ENCODE results near the gene DPPA4.

DPPA4 gene

GRCh38 chr3:109325657-109326056, 11.7 kb downstream of the DPPA4 start:
- DNase-seq (ENCODE audit: extremely low read depth, low read depth) = no peak

GRCh38 chr3:109325109-109325508, 12.2 kb downstream of the DPPA4 start:
- no peak for DNase-seq (ENCODE audit: extremely low read depth, low read depth)
- no peak for TF ChIP-seq CTCF (IDR thresholded peaks at IDR 0.05; ENCODE audit: low read depth, low read length)

More at GRCh38 chr3:109325657-109326056, 11.7 kb downstream of the DPPA4 start:
- no peak for TF ChIP-seq CTCF (IDR thresholded peaks at IDR 0.05; ENCODE audit: low read depth, low read length)

- no peak for DNase-seq (ENCODE audit: extremely low read depth, low read depth)
- TF ChIP-seq CTCF (IDR thresholded peaks at IDR 0.05; ENCODE audit: low read depth, low read length) = no peak
Measured at GRCh38 chr3:109316162-109316730, 21.1 kb downstream of the DPPA4 start, which contains the start of gene DPPA2. DPPA2 (minus strand) TSS chr3:109316517; CDS start chr3:109314542, 1,975 bp downstream.

GRCh38 chr3:109313061-109313460, 24.3 kb downstream of the DPPA4 start:
- no peak for TF ChIP-seq CTCF (IDR thresholded peaks at IDR 0.05; ENCODE audit: low read depth, low read length)
- DNase-seq (ENCODE audit: extremely low read depth, low read depth) = no peak

- DNase-seq (ENCODE audit: extremely low read depth, low read depth) = no peak
- no peak for TF ChIP-seq CTCF (IDR thresholded peaks at IDR 0.05; ENCODE audit: low read depth, low read length)
Measured at GRCh38 chr3:109297496-109297895, 39.9 kb downstream of the DPPA4 start.

GRCh38 chr3:109284071-109284470, 53.3 kb downstream of the DPPA4 start:
- no peak for DNase-seq (ENCODE audit: extremely low read depth, low read depth)
- no peak for TF ChIP-seq CTCF (IDR thresholded peaks at IDR 0.05; ENCODE audit: low read depth, low read length)

- DNase-seq (ENCODE audit: extremely low read depth, low read depth) = no peak
- no peak for TF ChIP-seq CTCF (IDR thresholded peaks at IDR 0.05; ENCODE audit: low read depth, low read length)
Measured at GRCh38 chr3:109278546-109278945, 58.8 kb downstream of the DPPA4 start.

Data from AG09319 (cell line).